Hematopoietic multipotent progenitor cell treated with erythropoietin and hydrocortisone succinate and interleukin-3 and kit ligand, for 8 days (in vitro differentiated cells): Measurements from ENCODE around the gene BRSK1.

ENCODE experiments used
- DNase-seq: peaks from one replicate; pipeline ENCODE4 v3.0.0-alpha.2; 2015

BRSK1 gene

DNA sequence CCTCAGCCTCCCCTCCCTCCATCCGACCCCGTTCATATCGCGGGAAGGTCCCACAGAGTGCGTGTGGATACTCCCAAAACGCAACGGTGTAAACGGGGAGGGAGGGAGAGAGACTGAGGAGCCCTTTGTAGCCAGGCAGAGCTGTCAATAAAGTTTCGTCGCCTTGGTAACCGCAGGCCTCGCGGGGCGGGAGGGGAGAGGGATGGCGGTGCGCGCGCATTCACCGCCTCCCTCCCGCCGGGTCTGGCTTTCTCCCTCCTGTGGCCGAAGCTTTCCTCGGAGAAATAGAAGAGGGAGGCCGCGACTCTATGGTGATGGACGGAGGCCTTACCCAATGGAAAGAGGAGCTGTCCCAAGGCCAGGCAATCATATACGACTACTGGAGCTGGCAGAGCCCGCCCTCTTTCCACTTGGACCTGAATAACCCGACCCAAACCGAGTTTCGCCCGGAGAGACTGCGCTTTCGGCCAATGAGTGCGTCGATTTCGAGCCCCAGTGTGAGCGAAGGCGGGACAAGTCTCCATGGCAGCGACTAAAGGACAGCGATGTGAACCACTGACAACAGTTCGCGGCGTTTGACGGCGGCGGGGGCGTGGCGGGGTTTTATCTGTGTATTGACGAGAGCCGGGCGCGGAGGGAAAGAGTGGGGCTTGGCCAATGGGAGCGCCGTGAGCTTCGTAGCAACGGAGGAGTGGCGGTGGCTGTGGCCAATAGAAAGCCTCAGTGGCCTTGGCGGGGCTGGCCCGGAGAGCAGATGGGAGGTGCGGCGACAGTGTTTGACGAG is 55.5 kb downstream of the BRSK1 start, which contains the start of gene KMT5C:
Gene KMT5C, plus strand, starts transcription at position 772 of the 784 bp plus-strand sequence. CDS start 2,061 bp downstream, outside the sequence.
- peak; percentile 100 for DNase-seq

DNA sequence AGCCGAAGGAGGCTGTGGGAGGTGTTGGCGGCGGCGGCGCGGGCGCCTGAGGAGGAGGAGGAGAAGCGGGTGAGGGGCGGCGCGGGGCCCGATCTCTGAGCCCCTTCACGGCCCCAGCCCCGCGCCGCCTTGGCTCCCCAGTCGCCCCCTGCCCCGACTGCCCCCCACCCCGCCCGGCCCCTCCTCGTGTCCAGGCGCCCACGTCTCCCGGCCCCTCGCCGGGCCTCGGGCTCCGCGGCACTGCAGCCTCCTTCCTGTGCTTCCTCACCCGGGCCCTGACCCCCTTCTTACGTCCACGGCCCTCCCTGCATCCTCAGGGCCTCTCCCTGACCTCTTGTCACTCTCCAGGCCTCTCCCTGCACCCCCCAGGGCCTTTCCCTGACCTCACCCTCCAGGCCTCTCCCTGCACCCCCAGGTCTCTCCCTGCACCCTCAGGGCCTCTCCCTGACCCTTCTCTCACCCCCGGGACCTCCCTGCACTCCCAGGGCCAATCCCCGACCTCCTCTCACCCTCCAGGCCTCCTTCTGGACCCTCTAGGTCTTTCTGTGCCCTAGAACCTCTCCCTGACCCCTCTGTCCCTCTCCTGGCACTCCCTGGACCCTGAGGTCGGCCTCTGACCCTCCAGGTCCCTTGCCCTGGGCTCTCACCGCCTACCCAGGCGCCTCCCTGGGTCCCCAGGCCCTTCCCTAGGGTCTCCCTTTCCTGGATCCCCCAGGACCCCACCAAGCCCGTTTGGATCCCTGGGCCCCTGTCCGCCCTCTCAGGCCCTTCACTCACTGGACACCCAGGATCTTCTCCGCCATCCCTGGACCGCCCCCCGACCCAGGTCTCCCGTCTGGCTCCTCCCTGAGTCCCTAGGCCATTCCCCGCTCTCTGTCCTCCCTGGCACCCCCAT is 56.3 kb downstream of the BRSK1 start:
- peak; percentile 37 for DNase-seq

DNA sequence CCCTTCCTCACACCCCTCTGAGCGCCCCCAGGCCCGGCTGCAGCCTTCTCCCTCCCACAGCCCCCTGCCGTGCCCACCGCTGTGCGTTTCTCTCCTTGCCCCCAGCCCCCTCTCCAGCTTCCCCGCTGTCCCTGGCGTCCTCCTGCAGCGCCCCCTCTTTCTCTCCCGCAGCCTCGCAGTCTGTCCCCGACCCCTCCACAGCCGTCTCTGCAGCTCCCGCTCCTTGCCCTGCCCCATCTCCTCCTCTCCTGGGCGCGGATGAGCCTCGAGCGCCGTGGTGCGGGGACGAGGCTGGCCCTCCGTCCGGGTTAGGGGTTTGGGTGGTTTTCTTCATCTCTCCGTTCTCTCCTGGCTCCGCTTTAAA is 57.0 kb downstream of the BRSK1 start:
- DNase-seq = peak; percentile 23

DNA sequence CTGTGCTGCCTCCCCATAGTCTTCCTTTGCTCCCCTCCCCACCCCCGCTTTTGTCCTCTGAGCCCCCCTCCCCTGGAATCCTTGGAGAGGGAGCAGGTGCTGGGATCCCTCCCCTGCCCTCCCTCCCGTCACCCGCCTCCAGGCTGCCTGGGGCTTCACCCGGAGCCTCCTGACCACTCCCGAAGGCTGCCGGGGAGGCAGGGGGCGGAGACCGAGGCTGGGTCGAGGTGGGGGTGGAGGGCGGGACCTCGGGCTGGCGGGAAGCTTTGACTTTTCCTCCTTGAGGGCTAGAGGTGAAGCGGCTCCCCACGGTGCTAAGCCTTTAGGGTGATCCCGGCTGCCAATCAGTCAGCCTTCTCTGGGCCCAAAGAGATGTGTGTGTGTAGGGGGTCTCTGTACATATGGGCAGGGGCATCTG is 57.4 kb downstream of the BRSK1 start:
- DNase-seq = peak; percentile 78

DNA sequence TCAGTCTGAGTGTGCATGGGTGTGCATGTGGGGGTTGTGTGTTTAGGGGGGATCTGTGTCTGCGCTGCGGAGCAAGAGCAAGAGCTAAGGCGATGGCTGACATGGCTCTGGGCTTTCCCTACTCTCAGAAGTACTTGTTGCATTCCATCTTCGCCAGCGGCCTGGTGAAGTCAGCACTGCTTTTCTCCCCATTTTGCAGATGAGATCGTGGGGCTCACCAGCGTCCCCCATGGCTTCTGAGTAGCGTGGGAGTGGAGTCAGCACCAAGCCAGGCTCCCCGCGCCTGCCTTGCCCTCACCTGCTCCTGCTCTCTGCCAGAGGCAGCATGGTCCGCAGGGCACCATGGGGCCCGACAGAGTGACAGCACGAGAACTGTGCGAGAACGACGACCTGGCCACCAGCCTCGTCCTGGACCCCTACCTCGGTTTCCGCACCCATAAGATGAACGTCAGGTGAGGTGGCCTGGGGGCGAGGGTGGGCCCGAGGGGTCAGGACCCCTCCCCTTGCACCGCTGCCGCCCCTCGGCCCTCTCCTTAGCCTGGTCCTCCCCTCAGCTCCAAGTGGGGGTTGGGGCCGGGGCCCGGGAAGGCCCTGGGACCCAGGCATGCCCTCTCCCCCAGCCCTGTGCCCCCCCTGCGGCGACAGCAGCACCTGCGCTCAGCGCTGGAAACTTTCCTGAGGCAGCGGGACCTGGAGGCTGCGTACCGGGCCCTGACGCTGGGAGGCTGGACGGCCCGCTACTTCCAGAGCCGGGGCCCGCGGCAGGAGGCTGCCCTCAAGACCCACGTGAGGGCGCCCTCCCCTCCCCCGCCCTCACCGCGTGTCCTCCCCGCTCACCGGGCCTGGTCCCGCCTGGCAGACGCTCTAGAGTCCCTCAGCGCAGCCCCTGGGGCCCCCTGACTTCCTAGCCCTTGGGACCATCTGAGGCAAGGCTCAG is 58.1 kb downstream of the BRSK1 start:
- no peak for DNase-seq

DNA sequence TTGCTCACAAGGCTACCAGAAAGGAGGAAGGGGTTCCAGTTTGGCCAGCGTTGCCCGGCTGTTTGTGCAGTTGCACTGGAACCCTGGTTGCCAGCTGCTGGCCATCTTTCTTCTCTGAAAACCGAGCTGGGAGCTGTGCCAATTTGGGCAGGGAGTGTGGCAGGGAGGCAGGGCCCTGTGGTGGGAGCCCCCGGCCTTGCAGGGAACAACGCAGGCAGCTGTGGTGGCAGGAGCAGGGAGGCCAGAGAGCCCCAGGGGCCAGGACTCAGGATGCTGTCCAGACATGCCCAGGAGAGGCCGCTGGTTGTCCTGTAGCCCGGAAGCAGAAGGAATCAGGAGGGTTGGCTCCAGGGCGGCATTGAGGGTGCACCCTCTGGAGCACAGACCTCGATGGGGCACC is 60.6 kb downstream of the BRSK1 start:
- DNase-seq = peak; percentile 53

DNA sequence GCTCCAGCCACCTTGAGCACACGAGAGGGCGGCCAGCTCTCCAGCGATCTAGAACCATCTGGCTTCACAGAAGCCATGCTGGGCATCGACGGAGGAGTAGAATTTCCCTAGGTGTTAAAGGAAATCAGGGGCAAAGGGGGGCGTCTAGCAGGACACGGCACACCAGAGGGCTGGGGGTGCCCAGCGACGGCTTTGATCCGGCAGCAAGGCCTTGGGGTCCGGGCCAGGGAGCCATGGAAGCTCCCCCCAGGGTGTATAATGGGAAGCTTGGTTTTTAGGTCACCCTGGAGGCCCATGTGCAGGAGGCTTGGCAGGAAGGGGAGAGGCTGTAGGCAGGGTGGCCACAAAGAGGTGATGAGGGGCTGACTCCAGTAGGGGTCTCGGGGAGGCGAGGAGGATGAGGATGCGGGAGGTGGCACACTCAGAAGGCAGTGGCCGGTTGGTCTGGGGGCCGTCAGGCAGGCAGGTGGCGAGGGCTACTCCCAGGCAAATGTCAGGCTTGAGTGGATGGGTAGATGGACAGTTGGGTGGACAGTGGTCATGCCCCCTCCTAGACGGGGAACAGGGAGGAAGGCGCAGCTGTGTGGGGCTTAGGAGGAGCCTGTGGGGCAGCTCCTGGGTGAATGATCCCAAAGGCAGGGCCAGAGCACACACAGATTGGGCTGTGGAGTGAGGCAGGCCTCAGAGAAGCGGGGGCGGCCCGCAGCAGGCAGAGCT is 61.5 kb downstream of the BRSK1 start:
- DNase-seq = no peak

DNA sequence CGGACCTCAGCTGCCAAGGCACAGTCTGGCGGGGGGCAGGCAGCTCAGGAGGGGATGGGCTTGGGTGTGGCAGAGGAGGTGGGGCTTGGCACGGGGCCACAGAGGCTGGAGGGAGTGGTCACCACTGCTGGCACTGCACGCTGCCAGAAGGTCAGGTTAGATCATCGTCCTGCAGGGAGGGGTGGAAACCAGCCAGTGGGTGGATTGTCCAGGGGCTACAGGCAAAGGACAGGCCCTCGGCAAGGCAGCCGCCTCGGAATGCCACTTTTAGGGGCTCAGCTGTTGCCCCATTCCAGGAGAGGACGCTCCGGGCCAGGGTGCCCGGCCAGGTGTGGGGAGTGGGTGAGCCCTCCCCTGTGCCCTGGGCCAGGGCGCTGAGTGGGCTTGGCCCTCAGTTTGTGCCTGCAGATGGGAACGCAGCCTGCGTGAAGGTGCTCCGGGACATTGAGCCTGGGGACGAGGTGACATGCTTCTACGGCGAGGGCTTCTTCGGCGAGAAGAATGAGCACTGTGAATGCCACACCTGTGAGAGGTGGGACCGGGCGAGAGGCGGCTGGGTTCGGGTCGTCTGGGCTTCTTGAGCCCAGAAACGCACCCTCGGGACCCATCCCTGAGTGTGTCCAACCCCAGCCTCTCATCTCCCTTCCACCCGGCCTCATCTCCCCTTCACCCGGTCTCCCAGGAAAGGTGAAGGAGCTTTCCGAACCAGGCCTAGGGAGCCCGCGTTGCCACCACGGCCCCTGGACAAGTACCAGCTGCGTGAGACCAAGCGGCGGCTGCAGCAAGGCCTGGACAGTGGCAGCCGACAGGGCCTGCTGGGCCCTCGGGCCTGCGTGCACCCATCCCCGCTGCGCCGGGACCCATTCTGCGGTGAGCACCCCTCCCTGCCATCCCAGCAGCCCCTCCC is 62.3 kb downstream of the BRSK1 start:
- DNase-seq = peak; percentile 79

DNA sequence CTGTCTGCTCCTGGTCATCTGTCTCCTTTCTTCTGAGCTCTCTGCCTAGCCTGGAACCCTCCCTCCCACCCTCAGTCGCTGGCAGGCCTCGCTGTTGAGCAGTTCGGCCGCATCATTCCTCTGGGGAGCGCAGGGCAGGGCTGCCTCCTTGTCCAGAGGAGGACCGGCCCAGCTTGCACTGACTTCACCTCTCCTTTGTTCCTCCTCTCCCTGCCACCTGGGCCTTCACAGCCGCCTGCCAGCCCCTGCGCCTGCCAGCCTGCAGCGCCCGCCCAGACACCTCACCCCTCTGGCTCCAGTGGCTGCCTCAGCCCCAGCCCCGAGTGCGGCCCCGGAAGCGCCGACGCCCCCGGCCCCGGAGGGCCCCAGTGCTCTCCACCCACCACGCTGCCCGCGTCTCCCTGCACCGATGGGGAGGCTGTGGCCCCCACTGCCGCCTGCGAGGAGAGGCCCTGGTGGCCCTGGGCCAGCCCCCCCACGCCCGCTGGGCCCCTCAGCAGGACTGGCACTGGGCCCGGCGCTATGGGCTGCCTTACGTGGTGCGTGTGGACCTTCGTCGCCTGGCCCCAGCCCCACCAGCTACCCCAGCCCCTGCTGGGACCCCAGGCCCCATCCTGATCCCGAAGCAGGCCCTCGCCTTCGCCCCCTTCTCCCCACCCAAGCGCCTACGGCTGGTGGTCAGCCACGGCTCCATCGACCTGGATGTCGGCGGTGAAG is 63.1 kb downstream of the BRSK1 start:
- no peak for DNase-seq

DNA sequence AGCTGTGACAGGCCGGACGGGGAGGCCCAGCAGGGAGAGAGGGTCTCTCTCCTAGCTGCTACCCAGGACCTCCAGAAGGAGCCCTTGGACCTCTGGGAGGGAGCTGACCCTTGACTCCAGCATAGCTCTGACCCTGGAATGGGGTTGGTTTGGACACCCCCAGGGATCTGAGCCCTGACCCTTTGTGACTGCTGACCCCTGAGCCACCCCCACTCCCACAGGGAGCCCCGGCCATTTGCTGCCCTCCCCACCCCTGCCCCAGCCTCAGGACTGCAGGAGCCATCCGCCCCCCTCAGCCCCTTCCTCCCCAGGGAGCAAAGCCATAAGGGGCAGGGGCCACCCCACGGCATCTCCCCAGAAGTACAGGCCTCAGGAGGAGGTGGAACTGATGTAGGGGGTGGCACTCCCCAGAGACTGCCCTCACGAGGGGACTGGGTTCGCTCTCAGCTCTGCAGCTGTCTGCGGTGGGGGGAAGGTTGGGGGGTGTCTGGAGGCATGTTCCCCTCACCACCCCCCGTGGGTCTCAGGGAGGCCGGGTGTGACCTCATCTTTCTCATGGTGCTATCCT is 63.7 kb downstream of the BRSK1 start:
- DNase-seq = no peak

DNA sequence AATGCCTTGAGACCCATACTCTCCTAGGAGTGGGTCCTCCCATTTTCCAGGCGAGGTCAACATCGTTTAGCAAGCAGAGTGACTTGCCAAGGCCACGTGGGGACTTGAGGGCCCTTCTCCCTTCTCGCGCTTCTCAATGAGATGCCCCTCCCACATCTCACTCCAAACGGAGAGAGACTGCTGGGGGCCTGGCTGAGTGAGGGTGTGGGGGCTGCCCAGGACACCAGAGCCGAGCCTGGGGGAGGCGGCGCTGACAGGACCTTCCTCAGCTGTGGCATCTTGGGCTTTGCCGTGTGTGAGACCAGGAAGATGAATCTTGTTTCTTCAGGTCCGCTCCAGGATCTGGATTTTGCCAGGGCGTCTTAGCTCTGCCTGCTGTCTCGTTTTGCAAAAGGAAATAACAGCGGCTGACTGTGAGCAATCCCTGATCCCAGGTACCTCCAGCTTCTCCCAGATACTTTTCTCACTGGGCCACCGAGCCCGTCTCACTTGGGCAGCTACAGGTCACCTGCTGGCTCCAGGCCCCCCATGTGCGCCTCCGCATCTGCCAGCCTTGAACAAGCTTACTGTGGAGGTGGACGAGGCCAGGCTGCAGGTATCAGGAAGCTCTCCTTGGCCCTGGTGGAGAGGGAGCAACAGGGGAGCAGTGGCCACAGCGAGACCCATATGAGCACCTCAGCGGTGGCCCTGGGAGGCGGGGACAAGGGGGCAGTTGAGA is 64.7 kb downstream of the BRSK1 start:
- DNase-seq = no peak

DNA sequence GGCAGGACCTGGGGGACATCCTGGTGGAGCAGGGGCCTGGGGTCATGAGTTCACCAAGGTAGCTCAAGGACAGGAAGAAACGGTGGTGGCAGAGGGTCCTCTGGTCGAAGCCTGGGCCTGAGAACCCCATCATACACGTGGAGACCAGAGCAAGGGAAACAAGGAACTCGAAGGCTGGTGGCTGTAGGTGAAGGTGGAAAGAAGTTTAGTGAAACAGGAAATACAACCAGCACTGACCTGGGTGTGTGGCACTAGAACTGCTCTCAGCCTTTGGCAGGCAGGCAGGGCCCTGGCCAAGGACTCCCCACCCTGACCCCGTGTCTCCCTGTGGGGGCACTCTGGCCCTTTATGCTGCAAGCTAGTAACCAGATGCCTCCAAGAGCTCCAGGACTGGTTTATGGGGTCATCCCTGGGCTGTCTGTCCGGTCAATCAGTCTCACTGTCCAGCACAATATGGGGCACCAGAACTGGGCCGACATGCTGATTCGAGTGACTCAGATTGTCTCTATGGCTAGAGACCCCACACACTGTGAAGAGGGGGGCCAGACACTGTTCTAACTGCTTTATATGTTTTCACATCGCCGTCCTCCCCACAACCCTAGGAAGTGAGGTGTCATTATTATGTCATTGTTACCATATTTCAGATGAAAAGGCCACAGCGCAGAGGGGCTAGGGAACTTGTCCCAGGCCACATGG is 67.0 kb downstream of the BRSK1 start:
- DNase-seq = no peak

DNA sequence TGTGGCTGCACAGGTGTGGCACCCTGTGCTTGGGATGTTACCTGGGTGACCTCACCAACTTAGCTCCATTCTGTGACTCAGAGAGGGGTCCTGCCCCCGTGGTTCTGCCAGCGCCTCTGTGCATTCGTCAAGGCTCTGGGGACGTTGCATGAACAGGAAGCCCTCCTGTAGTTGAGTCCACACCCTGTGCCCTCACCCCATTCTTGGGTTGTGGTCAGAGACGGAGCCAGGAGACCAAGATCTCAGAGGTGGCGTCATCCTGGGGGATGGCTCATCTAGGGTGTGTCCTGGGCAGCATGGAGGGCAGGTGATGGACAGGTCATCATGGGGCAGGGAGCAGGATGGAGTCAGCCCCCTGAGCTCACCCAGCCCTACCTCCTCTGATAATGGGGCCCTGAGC is 68.2 kb downstream of the BRSK1 start:
- DNase-seq = no peak

DNA sequence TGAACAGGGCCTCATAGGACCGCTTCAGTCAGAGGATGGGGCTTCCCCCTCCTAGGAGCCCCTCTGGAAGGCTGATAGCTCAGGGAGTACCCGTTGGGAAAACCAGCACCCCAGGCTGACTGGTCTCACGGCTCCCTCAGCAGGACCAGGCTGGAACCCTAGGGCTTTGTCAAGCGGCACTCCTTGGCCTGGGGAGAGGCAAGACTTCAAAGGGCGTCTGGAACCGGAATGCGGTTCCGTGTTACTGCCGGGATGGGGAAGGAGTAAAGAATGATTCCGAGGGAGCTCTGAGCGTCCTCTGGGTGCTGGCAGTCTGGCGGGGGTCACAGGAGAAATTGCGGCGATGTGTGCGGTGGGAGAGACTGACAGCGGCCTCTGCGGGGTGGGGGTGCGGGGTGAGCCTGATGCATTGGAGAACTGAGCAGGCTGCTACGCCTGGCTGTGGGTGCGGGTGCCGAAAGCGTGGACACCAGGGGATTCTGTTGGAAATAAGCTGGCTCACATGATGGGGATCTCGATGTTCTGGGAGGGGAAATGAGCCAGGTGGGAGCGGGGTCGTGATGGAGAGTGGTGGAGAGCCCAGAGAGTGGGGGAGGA is 68.8 kb downstream of the BRSK1 start:
- no peak for DNase-seq

DNA sequence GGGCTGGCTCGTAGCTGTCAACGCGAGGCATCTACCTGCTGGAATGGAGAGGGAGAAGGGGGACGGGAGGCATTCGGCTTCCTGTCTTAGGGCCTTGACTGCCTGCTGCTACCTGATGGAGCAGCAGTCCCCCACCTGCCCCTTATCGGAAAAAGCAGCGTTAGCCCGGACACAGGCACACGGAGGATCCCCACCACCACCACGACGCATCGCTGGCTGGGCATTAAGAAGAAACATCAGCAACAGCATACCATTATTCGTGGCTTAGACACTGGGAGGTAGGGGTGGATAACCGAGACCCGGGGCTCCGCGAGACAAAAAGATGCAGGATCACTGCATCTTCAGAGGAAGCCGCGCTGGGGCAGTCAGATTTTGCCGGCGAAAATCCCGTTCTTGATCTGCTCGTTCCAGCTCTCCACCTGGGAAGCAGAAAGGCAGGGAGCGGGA is 69.6 kb downstream of the BRSK1 start:
- DNase-seq = no peak

DNA sequence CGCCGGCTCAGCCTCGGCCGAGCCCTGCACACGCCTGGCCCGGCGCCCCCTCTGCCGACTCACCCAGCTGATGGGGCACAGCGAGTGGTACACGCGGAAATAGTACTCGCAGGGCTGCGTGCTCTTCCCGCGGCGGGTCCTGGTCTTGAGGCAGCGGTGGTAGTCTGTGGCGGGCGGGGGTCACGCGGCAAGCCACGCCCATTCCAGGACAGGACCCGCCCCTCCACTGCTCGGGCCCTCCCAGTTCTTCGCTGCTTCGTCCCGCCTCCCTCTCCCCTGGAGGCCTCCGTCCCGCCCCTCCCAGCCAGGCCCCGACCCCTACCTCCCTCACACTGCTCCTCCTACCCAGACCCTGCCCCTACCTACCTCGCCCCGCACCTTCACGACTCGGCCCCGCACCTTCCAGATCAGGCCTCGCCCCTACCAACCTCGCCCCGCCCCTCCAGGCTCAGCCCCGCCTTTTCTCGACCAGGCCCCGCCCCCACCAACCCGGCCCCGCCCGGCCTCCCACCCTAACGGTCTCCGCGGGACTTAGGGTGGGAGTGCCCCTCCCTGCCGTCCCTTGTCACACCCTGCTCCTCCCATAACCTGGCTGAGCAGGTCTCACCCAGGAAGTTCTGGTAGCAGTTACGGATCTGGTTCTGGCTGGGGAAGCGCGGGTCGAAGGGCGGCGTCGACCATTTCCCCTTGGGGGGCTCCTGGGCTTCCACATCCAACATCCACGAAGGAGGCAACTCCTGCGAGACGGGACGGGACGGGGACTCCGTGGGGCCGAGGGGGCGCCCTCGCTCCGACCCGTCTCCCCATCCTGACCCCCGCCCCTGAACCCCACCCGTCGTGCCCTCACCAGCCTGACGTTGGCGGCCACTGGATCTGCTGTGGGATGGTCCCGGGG is 70.3 kb downstream of the BRSK1 start:
- peak; percentile 59 for DNase-seq

DNA sequence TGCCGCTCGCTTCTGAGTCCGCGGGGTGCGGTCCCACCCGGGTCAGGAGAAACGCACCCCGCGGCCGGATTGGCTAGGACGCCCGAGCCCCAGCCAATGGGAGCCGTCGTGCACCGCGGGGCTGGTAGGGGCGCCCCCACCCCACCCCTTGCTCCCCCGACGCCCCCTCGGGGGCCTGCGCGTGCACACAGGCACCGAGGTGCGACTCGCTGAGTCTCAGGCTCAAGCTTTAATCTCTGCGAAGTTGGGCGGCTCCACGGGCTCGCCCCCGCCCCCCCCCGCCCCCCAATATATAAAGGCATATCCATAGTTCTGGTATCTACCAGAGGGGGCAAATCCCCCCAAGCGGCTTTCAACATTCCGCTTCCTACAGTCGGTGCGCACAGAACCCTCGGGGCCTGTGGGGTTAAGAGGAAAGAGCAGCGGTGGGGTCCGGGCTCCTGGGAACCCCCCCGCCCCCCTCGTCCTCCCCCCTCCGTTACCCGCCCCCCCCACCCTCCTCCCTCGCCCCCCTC is 71.0 kb downstream of the BRSK1 start, which contains the start of gene COX6B2:
Gene COX6B2, minus strand, starts transcription at position 22 of the 515 bp plus-strand sequence. CDS start 198 bp downstream, outside the sequence.
- no peak for DNase-seq
